ENCODE data around the gene MAGEA3. TPM values are rescaled to one million over a fixed set of nuclear protein-coding genes. Genes with fewer than 3 reads are reported as not detected.

Gene MAGEA3
- polyA plus RNA-seq, 2 of the 4 experiments (the other 2 are of a cell fraction) = 0.96 to 2.2 TPM

GRCh38 chrX:152656087-152656486, 42.5 kb upstream of the MAGEA3 start:
- CTCF ChIA-PET = interaction anchor here (1.0 kb wide), 1 partner anchor 942 kb away, joined by 4 read pairs; no protein-coding TSS in a partner anchor
- no peak for ATAC-seq
- no peak for FAIRE-seq
- 15% methylated on average over 4 of the region's 4 CpGs for WGBS (ENCODE audit: missing lambda C conversion rate)
- Histone ChIP-seq H3K4me3 (no peak overlapping the region), H3K27ac (no peak overlapping the region), H3K9me3 (no peaks in the 10 kb centered on the region), H3K4me2 (no peak overlapping the region), H3K4me1 (no peaks in the 10 kb centered on the region)
- TF ChIP-seq KDM5A (IDR thresholded peaks at IDR 0.05) (no peak), E2F6 (IDR thresholded peaks at IDR 0.05; ENCODE audit: borderline replicate concordance, low read depth) (no peak), HMGXB4 (CRISPR knock-in tag; IDR thresholded peaks at IDR 0.05; ENCODE audit: borderline replicate concordance) (no peak)
- POLR2A ChIA-PET = no interaction called here
- no peak for DNase-seq (ENCODE audit: low read depth in 1 of 2, low spot score in 1 of 2)

GRCh38 chrX:152656890-152657289, 41.7 kb upstream of the MAGEA3 start:
- no peak for FAIRE-seq
- H3K27ac ChIP-seq = no peak overlapping the region

GRCh38 chrX:152658302-152658701, 40.3 kb upstream of the MAGEA3 start:
- H3K4me1 ChIP-seq = no peaks in the 10 kb centered on the region

More at GRCh38 chrX:152656890-152657289, 41.7 kb upstream of the MAGEA3 start:
- POLR2A ChIA-PET = no interaction called here
- Histone ChIP-seq H3K4me1 (no peaks in the 10 kb centered on the region), H3K9me3 (no peaks in the 10 kb centered on the region), H3K4me2 (no peak overlapping the region), H3K4me3 (no peak overlapping the region)
- CTCF ChIA-PET = no interaction called here
- ATAC-seq = no peak
- TF ChIP-seq EHMT2 (IDR thresholded peaks at IDR 0.05; ENCODE audit: low read depth) = no peak
- no peak for TF ChIP-seq TP53 (CRISPR knock-in tag; IDR thresholded peaks at IDR 0.05)
- no peak for TF ChIP-seq SREBF2 (IDR thresholded peaks at IDR 0.05)
- TF ChIP-seq HOXA7 (CRISPR knock-in tag; IDR thresholded peaks at IDR 0.05) = no peak
- no peak for DNase-seq (ENCODE audit: low read depth in 1 of 2, low spot score in 1 of 2)
- WGBS (ENCODE audit: missing lambda C conversion rate) = 11% methylated on average over 7 of the region's 7 CpGs

More at GRCh38 chrX:152658302-152658701, 40.3 kb upstream of the MAGEA3 start:
- Histone ChIP-seq H3K4me3 (no peak overlapping the region), H3K4me2 (no peak overlapping the region), H3K9me3 (no peaks in the 10 kb centered on the region), H3K27ac (no peak overlapping the region)
- FAIRE-seq (no peak), DNase-seq (ENCODE audit: low read depth in 1 of 2, low spot score in 1 of 2) (no peak), ATAC-seq (no peak)
- TF ChIP-seq HMGXB4 (CRISPR knock-in tag; IDR thresholded peaks at IDR 0.05; ENCODE audit: borderline replicate concordance) (no peak), EHF (CRISPR knock-in tag; IDR thresholded peaks at IDR 0.05) (no peak), SMC3 (IDR thresholded peaks at IDR 0.05) (no peak), ESRRA (IDR thresholded peaks at IDR 0.05; ENCODE audit: borderline replicate concordance, low read length) (no peak), MYC (IDR thresholded peaks at IDR 0.05; ENCODE audit: borderline replicate concordance, low read length) (no peak), RNF2 (IDR thresholded peaks at IDR 0.05; ENCODE audit: borderline replicate concordance, low read depth) (no peak), NPAS2 (CRISPR knock-in tag; IDR thresholded peaks at IDR 0.05; ENCODE audit: borderline replicate concordance) (no peak), HDAC2 (IDR thresholded peaks at IDR 0.05) (no peak), PHF8 (IDR thresholded peaks at IDR 0.05; ENCODE audit: borderline replicate concordance, low read depth) (no peak), CHD2 (IDR thresholded peaks at IDR 0.05; ENCODE audit: low read length, partially characterized antibody) (no peak), RARB (CRISPR knock-in tag; IDR thresholded peaks at IDR 0.05) (no peak), NFE2L2 (conservative IDR thresholded peaks at IDR 0.05; ENCODE audit: low read length) (no peak), EHMT2 (IDR thresholded peaks at IDR 0.05; ENCODE audit: low read depth) (no peak), RFX5 (IDR thresholded peaks at IDR 0.05) (no peak), PBX3 (IDR thresholded peaks at IDR 0.05) (no peak), HOXB13 (CRISPR knock-in tag; IDR thresholded peaks at IDR 0.05; ENCODE audit: low read depth) (no peak), ZNF302 (CRISPR knock-in tag; IDR thresholded peaks at IDR 0.05) (no peak), CBX2 (IDR thresholded peaks at IDR 0.05; ENCODE audit: borderline replicate concordance, low read depth) (no peak), HES2 (IDR thresholded peaks at IDR 0.05) (no peak), ATOH8 (CRISPR knock-in tag; IDR thresholded peaks at IDR 0.05; ENCODE audit: low read depth) (no peak)
- CTCF ChIA-PET = no interaction called here
- 4% methylated on average over 2 of the region's 2 CpGs for WGBS (ENCODE audit: missing lambda C conversion rate)
- POLR2A ChIA-PET = no interaction called here

All from A549 (cell line).